Activated B cell treated with CpG ODN at 0.5 μM for 24 hours (primary cell): ENCODE data around the gene MED9. TPM values are rescaled to one million over a fixed set of nuclear protein-coding genes. Genes with fewer than 3 reads are reported as not detected.

Experiments used
- ATAC-seq: fragments of 200-7000 bp; cut with Tn5 transposase; one replicate; pipeline ENCODE4 v1.10.0; 2021; ENCODE audit warnings: low read depth, mild to moderate bottlenecking, moderate library complexity
- CTCF ChIA-PET: fragments of 350-600 bp; sonication (Branson Sonifier 250); formaldehyde crosslinking; loops from one replicate; lab custom pipeline; 2021; ENCODE audit warnings: antibody characterized with exemption; lab: Charles Lee
- POLR2A ChIA-PET: fragments of 350-600 bp; sonication (Branson Sonifier 250); formaldehyde crosslinking; loops from one replicate; lab custom pipeline; 2021; ENCODE audit warnings: antibody characterized with exemption; lab: Charles Lee
- DNase-seq: peaks from one replicate; pipeline ENCODE4 v3.0.0; 2022
- H3K27ac Mint-ChIP-seq: one replicate; pipeline ENCODE4 v1.8.0; 2020; ENCODE audit warnings: mixed read lengths
- H3K27me3 Mint-ChIP-seq: one replicate; pipeline ENCODE4 v1.8.0; 2021; ENCODE audit warnings: mixed read lengths
- H3K36me3 Mint-ChIP-seq: one replicate; pipeline ENCODE4 v1.8.0; 2021; ENCODE audit warnings: low read depth, mixed read lengths
- H3K4me1 Mint-ChIP-seq: one replicate; pipeline ENCODE4 v1.8.0; 2021; ENCODE audit warnings: mixed read lengths
- H3K4me3 Mint-ChIP-seq: one replicate; pipeline ENCODE4 v1.8.0; 2020; ENCODE audit warnings: mild to moderate bottlenecking, mixed read lengths
- H3K9me3 Mint-ChIP-seq: one replicate; pipeline ENCODE4 v1.8.0; 2020; ENCODE audit warnings: mixed read lengths
- CTCF ChIP-seq: fragments of 200-600 bp; IDR thresholded peaks from one replicate; pipeline ENCODE4 v1.8.0; 2022; ENCODE audit warnings: antibody characterized with exemption, mild to moderate bottlenecking
- intact Hi-C: fragments of 100-400 bp; cut with micrococcal nuclease; formaldehyde crosslinking; loops from one replicate; pipeline ENCODE4 v1.15.1; 2024
- total RNA-seq: library from RNA; stranded (reverse); gene quantifications from 2 replicates; pipeline ENCODE4 v1.2.3, GENCODE V29; 2022

MED9 gene
- total RNA-seq, 1 donor from 2014 or later, result 20.1 TPM

- ChIA-PET POLR2A (no interaction called here), CTCF (no interaction called here)
- H3K27ac Mint-ChIP-seq, result no peak overlapping the region
- H3K36me3 Mint-ChIP-seq, result no peaks in the 10 kb centered on the region
- no peak for TF ChIP-seq CTCF
- DNase-seq, result no peak
- H3K4me3 Mint-ChIP-seq, result no peak overlapping the region
- ATAC-seq, result no peak
- no peaks in the 10 kb centered on the region for H3K9me3 Mint-ChIP-seq
- H3K27me3 Mint-ChIP-seq, result peaks cover 12% of the 10 kb centered on the region
- peaks cover 17% of the 10 kb centered on the region for H3K4me1 Mint-ChIP-seq
- intact Hi-C loops, result loop anchor here (10.0 kb wide), 1 partner anchor 66 kb away; no protein-coding TSS in a partner anchor
Observed at GRCh38 chr17:17498606-17499301, 22.0 kb downstream of the MED9 start.

GRCh38 chr17:17499402-17500145, 22.8 kb downstream of the MED9 start:
- intact Hi-C loops, result loop anchor here (10.0 kb wide), 1 partner anchor 65 kb away; no protein-coding TSS in a partner anchor
- no peaks in the 10 kb centered on the region for H3K36me3 Mint-ChIP-seq
- POLR2A ChIA-PET, result no interaction called here
- no peaks in the 10 kb centered on the region for H3K9me3 Mint-ChIP-seq
- no peak overlapping the region for H3K27ac Mint-ChIP-seq
- DNase-seq, result no peak
- no peak overlapping the region for H3K4me3 Mint-ChIP-seq
- CTCF ChIA-PET, result no interaction called here
- H3K4me1 Mint-ChIP-seq, result peaks cover 13% of the 10 kb centered on the region
- H3K27me3 Mint-ChIP-seq, result peaks cover 10% of the 10 kb centered on the region
- ATAC-seq, result no peak
- no peak for TF ChIP-seq CTCF

- ATAC-seq (no peak), DNase-seq (no peak)
- Mint-ChIP-seq H3K9me3 (no peaks in the 10 kb centered on the region), H3K36me3 (no peaks in the 10 kb centered on the region), H3K4me3 (no peak overlapping the region), H3K27me3 (peaks cover 3% of the 10 kb centered on the region), H3K27ac (no peak overlapping the region), H3K4me1 (peaks cover 3% of the 10 kb centered on the region)
- ChIA-PET CTCF (no interaction called here), POLR2A (no interaction called here)
- no peak for TF ChIP-seq CTCF
- intact Hi-C loops, result no loop called here
Observed at GRCh38 chr17:17500999-17501605, 24.3 kb downstream of the MED9 start.

- Mint-ChIP-seq H3K4me3 (no peak overlapping the region), H3K27me3 (peaks cover 3% of the 10 kb centered on the region), H3K9me3 (no peaks in the 10 kb centered on the region), H3K36me3 (no peaks in the 10 kb centered on the region), H3K4me1 (no peaks in the 10 kb centered on the region), H3K27ac (no peak overlapping the region)
- ATAC-seq (no peak), DNase-seq (no peak)
- no peak for TF ChIP-seq CTCF
- ChIA-PET CTCF (no interaction called here), POLR2A (no interaction called here)
- intact Hi-C loops, result no loop called here
Observed at GRCh38 chr17:17502741-17503565, 26.2 kb downstream of the MED9 start.
